Measurements from ENCODE around the gene SH2D7. TPM values are rescaled to one million over a fixed set of nuclear protein-coding genes. Genes with fewer than 3 reads are reported as not detected.
A peak's percentile ranks its signal among the peaks of the same experiment; 100 is the strongest.
"Not testable (repeated sequence)": the region's sequence is repeated elsewhere in the genome, so short reads cannot be mapped to it uniquely, and the experiment has no call there.

SH2D7 gene
- polyA plus RNA-seq, 1 donor: 0.09 TPM

GRCh38 chr15:78139578-78139977 lies 47.2 kb downstream of the SH2D7 start:
- DNase-seq (ENCODE audit: low read depth): no peak

GRCh38 chr15:78140292-78140691 lies 47.9 kb downstream of the SH2D7 start:
- no peak for DNase-seq (ENCODE audit: low read depth)

- DNase-seq (ENCODE audit: low read depth): no peak
Observed at GRCh38 chr15:78142332-78142731, 50.0 kb downstream of the SH2D7 start.

GRCh38 chr15:78146425-78147154 lies 54.2 kb downstream of the SH2D7 start:
- no peak for DNase-seq (ENCODE audit: low read depth)

GRCh38 chr15:78147566-78147965 lies 55.2 kb downstream of the SH2D7 start:
- no peak for DNase-seq (ENCODE audit: low read depth)

GRCh38 chr15:78148392-78149067 lies 56.2 kb downstream of the SH2D7 start:
- no peak for DNase-seq (ENCODE audit: low read depth)

GRCh38 chr15:78149068-78149804 lies 56.9 kb downstream of the SH2D7 start, which contains the start of gene IDH3A:
IDH3A (plus strand) TSS chr15:78149362; CDS start chr15:78149404, 42 bp downstream.
- peak; percentile 91 for DNase-seq (ENCODE audit: low read depth)

GRCh38 chr15:78149805-78150751 lies 57.7 kb downstream of the SH2D7 start:
- DNase-seq (ENCODE audit: low read depth): no peak

GRCh38 chr15:78151075-78151474 lies 58.7 kb downstream of the SH2D7 start:
- DNase-seq (ENCODE audit: low read depth): not testable (repeated sequence)

Other genes with a start within 250 kb of the SH2D7 start
- 25.5 TPM for gene TBC1D2B, start 14.8 kb upstream of the SH2D7 start, polyA plus RNA-seq (ENCODE audit: insufficient read length)
- gene CIB2, start 38.9 kb downstream of the SH2D7 start, polyA plus RNA-seq (ENCODE audit: insufficient read length): 15.6 TPM
- gene IDH3A, start 56.8 kb downstream of the SH2D7 start, polyA plus RNA-seq (ENCODE audit: insufficient read length): 40.6 TPM
- 0.18 TPM for gene ACSBG1, start 142.0 kb downstream of the SH2D7 start, polyA plus RNA-seq (ENCODE audit: insufficient read length)
- gene DNAJA4, start 172.0 kb downstream of the SH2D7 start, polyA plus RNA-seq (ENCODE audit: insufficient read length): 92.8 TPM
- gene SKIC8, start 207.0 kb downstream of the SH2D7 start, polyA plus RNA-seq (ENCODE audit: insufficient read length): 55.7 TPM
- 29.2 TPM for gene CRABP1, start 247.8 kb downstream of the SH2D7 start, polyA plus RNA-seq (ENCODE audit: insufficient read length)